ENCODE results near the gene VPS52. TPM values are rescaled to one million over a fixed set of nuclear protein-coding genes. Genes with fewer than 3 reads are reported as not detected.

VPS52 gene
- total and polyA plus RNA-seq, 9 of the 15 experiments (the other 6 are each of a cell fraction or from before 2014, with no cell fraction given) = 24.4 to 103 (median 40.2) TPM

DNA sequence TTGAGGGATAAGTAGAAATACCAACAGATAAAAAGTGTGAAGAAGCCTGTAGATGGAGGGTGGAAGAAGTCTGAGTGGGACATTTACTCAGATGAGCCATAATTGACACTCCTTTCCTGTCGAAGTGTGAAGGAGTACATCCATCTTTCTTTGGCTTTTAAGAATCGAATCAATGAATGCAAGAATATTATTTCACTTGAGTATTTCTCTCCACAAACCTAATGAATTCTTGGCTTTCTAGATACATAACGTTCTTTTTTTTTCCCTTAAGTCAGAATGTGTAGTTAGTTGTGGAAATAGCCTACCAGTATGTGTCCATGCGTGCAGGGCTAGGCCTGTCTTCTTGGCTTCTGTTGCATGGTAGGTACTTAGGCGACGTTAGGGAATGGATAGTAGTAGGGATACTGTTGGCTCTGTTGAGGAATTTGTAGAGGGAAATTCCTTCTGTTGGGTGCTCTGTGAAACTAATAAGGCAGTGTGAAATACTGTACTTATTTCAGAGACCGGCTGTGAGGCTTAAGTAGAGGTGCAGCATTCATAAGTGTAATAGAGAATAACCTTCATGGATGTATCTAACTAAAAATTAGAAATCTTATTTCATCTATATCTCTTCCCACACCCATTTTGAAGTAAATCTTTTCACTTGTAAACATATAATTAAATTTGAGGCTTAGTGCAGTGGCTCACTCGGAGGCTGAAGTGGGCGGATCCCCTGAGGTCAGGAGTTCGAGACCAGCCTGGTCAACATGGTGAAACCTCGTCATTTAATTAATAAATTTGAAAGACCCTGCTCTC, 1.6 kb upstream of the VPS52 start (continued):
- TF ChIP-seq, protein P1, sequence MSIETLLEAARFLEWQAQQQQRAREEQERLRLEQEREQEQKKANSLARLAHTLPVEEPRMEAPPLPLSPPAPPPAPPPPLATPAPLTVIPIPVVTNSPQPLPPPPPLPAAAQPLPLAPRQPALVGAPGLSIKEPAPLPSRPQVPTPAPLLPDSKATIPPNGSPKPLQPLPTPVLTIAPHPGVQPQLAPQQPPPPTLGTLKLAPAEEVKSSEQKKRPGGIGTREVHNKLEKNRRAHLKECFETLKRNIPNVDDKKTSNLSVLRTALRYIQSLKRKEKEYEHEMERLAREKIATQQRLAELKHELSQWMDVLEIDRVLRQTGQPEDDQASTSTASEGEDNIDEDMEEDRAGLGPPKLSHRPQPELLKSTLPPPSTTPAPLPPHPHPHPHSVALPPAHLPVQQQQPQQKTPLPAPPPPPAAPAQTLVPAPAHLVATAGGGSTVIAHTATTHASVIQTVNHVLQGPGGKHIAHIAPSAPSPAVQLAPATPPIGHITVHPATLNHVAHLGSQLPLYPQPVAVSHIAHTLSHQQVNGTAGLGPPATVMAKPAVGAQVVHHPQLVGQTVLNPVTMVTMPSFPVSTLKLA (conservative IDR thresholded peaks at IDR 0.05) = 0 out of 4 replicates have a peak, but pooled peaks of 1 of the 2 experiments have one; percentile 14
- TF ChIP-seq MAZ (CRISPR knock-in tag; conservative IDR thresholded peaks at IDR 0.05 in 1 of 2, IDR thresholded peaks at IDR 0.05 in 1 of 2) = 0 out of 4 replicates have a peak, but pooled peaks of 1 of the 2 experiments have one; percentile 14
- peak; percentile 30 for TF ChIP-seq U2AF1 (optimal IDR thresholded peaks at IDR 0.05; ENCODE audit: low read depth, low read length)
- no peak for TF ChIP-seq SAFB (IDR thresholded peaks at IDR 0.05; ENCODE audit: borderline replicate concordance, low read depth, low read length)
- TF ChIP-seq ARHGAP35 (IDR thresholded peaks at IDR 0.05; ENCODE audit: partially characterized antibody) = peak; percentile 31
- TF ChIP-seq SP1 (CRISPR knock-in tag; IDR thresholded peaks at IDR 0.05) = no peak
- TF ChIP-seq, protein P2, sequence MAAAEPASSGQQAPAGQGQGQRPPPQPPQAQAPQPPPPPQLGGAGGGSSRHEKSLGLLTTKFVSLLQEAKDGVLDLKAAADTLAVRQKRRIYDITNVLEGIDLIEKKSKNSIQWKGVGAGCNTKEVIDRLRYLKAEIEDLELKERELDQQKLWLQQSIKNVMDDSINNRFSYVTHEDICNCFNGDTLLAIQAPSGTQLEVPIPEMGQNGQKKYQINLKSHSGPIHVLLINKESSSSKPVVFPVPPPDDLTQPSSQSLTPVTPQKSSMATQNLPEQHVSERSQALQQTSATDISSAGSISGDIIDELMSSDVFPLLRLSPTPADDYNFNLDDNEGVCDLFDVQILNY (CRISPR knock-in tag; IDR thresholded peaks at IDR 0.05) = 0 out of 2 replicates have a peak, but pooled peaks have one; percentile 16
- peak; percentile 41; the same call in 1 of the 2 replicates for TF ChIP-seq KHSRP (IDR thresholded peaks at IDR 0.05)
- peak; percentile 49; the same call in 1 of the 2 replicates for TF ChIP-seq KLF13 (tag; IDR thresholded peaks at IDR 0.05; ENCODE audit: borderline replicate concordance, low read depth)
- peak; percentile 76 for TF ChIP-seq RBFOX2 (IDR thresholded peaks at IDR 0.05; ENCODE audit: low read depth, low read length)
- no peak for TF ChIP-seq RBM14 (IDR thresholded peaks at IDR 0.05; ENCODE audit: borderline replicate concordance, insufficient read depth, low read depth, low read length)
- TF ChIP-seq GATAD2B (IDR thresholded peaks at IDR 0.05; ENCODE audit: borderline replicate concordance) = no peak
- TF ChIP-seq, protein P3, sequence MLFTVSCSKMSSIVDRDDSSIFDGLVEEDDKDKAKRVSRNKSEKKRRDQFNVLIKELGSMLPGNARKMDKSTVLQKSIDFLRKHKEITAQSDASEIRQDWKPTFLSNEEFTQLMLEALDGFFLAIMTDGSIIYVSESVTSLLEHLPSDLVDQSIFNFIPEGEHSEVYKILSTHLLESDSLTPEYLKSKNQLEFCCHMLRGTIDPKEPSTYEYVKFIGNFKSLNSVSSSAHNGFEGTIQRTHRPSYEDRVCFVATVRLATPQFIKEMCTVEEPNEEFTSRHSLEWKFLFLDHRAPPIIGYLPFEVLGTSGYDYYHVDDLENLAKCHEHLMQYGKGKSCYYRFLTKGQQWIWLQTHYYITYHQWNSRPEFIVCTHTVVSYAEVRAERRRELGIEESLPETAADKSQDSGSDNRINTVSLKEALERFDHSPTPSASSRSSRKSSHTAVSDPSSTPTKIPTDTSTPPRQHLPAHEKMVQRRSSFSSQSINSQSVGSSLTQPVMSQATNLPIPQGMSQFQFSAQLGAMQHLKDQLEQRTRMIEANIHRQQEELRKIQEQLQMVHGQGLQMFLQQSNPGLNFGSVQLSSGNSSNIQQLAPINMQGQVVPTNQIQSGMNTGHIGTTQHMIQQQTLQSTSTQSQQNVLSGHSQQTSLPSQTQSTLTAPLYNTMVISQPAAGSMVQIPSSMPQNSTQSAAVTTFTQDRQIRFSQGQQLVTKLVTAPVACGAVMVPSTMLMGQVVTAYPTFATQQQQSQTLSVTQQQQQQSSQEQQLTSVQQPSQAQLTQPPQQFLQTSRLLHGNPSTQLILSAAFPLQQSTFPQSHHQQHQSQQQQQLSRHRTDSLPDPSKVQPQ (CRISPR knock-in tag; IDR thresholded peaks at IDR 0.05; ENCODE audit: borderline replicate concordance) = no peak
- TF ChIP-seq ZKSCAN8 (CRISPR knock-in tag; IDR thresholded peaks at IDR 0.05) = peak; percentile 51; the same call in 1 of the 2 replicates
- TF ChIP-seq EGR1 (conservative IDR thresholded peaks at IDR 0.05) = peak; percentile 50; the same call in 1 of the 2 replicates
- no peak for TF ChIP-seq BCL6 (CRISPR knock-in tag; IDR thresholded peaks at IDR 0.05)
